GM04504 (cell line): Measurements from ENCODE around the gene CD70.
"Not testable (repeated sequence)": the region's sequence is repeated elsewhere in the genome, so short reads cannot be mapped to it uniquely, and the experiment has no call there.

Experiments used
- DNase-seq: peaks from one replicate; pipeline ENCODE4 v3.0.0-alpha.2; 2012; ENCODE audit warnings: low read depth

The CD70 gene

GRCh38 chr19:6570764-6571163, 20.2 kb downstream of the CD70 start:
- no peak for DNase-seq

GRCh38 chr19:6568816-6569215, 22.1 kb downstream of the CD70 start:
- DNase-seq: no peak

- DNase-seq: no peak
Observed at GRCh38 chr19:6568010-6568526, 22.9 kb downstream of the CD70 start.

- not testable (repeated sequence) for DNase-seq
Observed at GRCh38 chr19:6566727-6567126, 24.2 kb downstream of the CD70 start.

DNA sequence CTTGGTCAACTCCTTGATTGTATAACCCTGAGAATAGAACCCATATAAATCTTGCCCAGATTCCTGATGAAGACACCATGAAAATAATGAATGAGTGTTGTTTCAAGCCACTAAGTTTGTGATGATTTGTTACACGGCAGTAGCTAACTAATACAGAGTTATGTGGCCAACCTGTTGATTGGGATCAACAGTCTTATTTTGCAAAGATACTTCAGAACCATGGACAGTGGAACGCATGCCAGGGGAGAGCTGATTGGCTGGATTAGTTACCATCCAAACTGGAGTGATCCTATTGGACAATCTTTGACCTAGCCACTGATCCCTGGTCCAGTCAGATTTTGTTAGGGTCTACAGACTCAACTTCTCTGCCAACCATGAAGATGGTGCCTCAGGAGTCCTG, 26.6 kb downstream of the CD70 start:
- no peak for DNase-seq

- not testable (repeated sequence) for DNase-seq
Observed at GRCh38 chr19:6562437-6562836, 28.5 kb downstream of the CD70 start.

- DNase-seq: no peak
Observed at GRCh38 chr19:6556480-6557195, 34.3 kb downstream of the CD70 start.

GRCh38 chr19:6556043-6556449, 34.9 kb downstream of the CD70 start:
- no peak for DNase-seq

GRCh38 chr19:6551607-6552450, 39.1 kb downstream of the CD70 start:
- DNase-seq: no peak

- DNase-seq: no peak
Observed at GRCh38 chr19:6551091-6551490, 39.9 kb downstream of the CD70 start.

- not testable (repeated sequence) for DNase-seq
Observed at GRCh38 chr19:6550679-6551078, 40.3 kb downstream of the CD70 start.

- no peak for DNase-seq
Observed at GRCh38 chr19:6543866-6544347, 47.0 kb downstream of the CD70 start.

- DNase-seq: no peak
Observed at GRCh38 chr19:6540918-6541689, 49.8 kb downstream of the CD70 start.

DNA sequence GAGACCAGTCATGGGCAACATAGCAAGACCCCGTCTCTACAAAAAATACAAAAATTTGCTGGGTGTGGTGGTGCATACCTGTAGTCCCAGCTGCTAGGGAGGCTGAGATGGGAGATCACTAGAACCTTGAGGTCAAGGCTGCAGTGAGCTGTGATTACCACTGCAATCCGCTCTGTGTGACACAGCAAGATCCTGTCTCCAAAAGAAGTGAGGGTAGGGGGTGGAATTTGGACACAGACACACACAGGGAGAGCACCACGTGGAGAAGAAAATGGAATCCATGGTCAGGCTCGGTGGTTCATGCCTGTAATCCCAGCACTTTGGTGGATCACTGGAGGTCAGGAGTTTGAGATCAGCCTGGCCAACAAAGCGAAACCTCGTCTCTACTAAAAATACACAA, 51.4 kb downstream of the CD70 start:
- DNase-seq: no peak
